Measurements from ENCODE around the gene PJA2. TPM values are rescaled to one million over a fixed set of nuclear protein-coding genes. Genes with fewer than 3 reads are reported as not detected.
"Not testable (repeated sequence)": the region's sequence is repeated elsewhere in the genome, so short reads cannot be mapped to it uniquely, and the experiment has no call there.

PJA2 gene
- polyA plus RNA-seq (2014; cell fraction: cytosol; rRNA removed), result 54.5 and 59.4 TPM in 2 replicates
- 28.0 and 28.3 TPM in 2 replicates for polyA plus RNA-seq (2014; cell fraction: nucleus; rRNA removed)

GRCh38 chr5:109409844-109410388 is at the start of gene PJA2:
Gene PJA2, minus strand, starts transcription at chr5:109409974. Its CDS starts 26,541 bp downstream, at chr5:109383433.
- peak; percentile 100 for DNase-seq (ENCODE audit: low spot score)

DNA sequence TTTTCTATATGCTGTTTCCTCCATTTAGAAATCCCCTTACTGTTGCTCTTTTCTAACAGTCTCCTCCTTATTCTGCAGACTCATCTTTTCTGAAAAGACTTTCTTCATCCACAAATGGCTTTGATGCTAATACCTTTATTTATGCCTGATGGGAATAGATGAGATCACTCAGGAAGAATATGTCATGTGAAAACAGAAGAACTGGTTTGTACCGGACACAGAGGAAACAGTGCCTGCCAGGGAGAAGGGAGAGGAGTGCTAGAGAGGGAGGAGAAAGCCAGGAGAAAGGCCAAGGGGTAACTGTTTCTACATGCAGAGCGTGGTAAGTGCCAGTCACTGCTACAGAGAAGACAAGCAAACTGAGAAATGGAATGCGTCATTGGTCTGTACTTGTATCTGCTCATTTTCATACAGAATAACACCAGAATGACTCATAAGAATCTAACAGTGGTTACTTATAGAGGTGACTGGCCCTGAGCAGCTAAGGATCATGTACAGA is 45.9 kb upstream of the PJA2 start:
- DNase-seq (ENCODE audit: low spot score), result no peak

DNA sequence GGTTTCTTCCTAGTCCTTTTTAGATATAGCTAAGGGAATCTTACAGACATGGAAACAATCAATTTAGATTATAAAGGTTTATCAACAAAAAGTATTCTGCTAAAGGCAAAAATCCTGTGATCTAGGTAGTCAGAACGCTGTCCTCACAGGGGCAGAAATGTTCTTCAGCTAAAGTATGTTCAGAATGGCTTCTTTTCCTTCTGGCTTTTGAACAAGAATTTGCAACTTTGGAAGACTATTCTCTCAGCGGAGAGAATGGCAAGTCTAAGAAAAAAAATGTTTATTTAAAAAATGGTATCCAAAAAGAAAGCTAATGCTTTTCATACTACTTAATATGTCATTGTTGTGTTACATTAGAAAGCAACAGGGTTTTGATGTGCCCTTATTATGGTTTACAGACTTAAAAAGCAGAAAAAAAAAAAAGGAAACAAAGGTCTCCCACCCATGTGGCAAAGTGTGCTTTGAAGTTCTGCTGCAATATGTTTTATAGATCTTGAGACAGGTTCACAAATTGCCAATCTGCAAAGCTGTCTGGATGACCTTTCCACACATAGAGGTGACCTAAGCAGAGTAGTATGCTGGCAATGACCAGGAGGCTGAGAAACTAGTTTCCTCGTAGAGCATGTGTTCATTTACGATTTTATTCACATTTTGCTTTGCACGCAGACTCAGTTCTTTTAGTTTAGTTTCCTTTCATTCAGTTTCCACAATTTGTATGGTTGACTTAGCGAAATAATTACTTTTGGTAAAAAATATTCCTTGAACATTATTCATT is 45.1 kb upstream of the PJA2 start:
- no peak for DNase-seq (ENCODE audit: low spot score)

DNA sequence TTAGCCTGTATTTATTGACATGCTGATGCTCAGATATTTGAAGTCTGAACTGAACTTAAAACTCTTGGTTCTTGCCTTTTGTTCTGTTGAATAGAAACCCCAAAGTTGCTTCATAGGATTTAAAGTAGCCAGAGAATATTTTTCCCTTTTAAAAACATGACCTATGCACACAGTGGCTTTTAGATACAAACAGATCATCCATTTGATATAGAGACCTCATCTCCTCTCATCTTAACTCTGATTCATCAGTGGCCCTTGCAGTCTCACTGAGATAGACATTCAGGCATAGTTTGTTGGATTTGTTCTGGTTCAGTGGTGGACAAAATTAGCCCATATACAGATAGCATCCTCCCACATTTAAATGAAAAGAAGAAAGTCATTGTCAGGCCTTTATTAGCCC is 43.5 kb upstream of the PJA2 start:
- DNase-seq (ENCODE audit: low spot score), result no peak

DNA sequence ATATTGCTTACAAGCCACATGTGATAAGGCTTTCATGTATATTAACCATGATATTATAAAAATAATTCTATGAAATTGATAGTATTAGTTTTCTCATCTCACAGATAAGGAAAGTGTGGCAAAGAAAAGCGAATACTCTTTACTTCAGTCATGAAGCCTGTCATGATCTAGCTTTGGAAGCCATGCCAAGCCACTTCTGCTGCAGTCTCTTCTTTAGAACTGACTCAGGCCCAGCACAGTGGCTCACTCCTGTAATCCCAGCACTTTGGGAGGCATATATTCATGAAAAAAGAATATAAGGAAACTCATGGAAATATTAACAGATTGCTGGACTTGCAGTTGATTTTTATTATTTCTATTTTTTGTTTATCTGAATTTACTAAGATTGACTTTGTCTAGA is 42.9 kb upstream of the PJA2 start:
- no peak for DNase-seq (ENCODE audit: low spot score)

DNA sequence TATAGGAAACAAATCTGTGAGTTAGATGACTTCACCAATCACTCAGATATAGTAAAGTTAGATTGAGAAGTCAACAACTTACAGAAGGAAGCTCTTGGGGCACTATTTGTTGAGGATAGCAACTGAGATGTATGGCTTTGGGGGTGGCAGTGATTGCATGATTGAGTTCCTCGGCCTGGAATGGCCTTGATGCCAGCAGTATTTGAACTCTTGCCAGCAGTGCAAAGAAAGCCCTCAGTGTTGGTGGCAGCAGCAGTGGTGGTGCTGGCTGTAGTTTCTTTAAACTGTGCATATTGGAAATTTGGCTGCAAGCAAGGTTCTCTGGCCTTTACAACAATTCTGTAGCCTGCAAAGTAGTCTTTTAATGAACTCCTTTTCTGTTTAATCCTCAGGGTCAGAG is 41.4 kb upstream of the PJA2 start:
- DNase-seq (ENCODE audit: low spot score), result no peak

DNA sequence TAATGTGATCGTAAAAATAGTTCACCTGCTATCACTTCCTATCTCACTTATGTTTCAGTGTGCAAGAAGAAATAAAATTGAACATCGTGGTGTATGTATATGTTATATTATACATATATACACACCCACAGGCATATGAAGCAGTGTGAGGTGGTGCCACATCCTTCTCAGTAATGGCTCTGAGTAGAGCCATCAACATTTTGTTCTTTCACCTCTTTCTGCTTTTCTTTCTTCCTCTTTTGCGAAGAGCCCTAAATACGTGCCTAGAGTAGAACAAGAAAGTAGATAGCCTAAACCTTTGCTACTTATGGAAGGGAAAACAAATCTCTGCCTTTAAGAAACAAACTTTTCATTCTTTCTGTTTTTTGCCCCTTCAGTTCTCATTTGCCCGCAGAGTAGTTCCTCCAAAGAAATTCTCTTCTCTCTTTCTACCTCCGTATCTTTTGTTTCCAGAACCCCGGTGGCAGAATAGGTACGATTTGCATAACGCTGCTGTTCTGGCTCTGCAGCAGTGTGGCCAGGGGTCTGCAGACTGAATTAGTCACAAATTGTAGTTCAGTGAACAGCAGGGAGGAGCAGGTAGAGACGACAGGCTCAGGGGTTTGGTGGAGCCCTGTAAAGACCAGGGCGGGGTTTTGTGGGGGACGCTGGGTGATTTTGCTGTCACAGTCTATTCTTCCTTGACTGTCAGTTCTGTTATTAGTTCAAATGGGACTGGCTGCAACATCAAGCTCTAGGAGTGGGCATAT is 40.5 kb upstream of the PJA2 start:
- DNase-seq (ENCODE audit: low spot score), result no peak

GRCh38 chr5:109448838-109449237 is 39.1 kb upstream of the PJA2 start:
- DNase-seq (ENCODE audit: low spot score), result no peak

DNA sequence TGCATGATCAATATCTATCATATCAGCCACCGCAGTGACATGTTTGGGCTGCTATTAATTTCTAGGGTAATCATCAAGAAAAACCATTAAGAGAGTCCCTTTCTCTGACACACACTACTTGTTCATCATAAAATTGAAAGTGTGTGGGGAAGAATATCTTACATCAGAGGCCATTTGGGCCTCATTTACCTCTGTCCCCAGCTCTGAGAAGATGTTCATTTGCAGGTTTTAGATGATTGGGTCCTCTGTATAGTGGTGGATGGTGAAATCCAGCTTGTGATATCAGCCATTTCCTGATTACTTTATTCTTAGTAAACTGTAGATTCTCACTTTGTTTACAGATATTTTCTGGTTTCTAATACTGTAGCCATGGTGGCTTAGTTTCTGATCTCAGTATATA is 29.8 kb upstream of the PJA2 start:
- DNase-seq (ENCODE audit: low spot score), result no peak

DNA sequence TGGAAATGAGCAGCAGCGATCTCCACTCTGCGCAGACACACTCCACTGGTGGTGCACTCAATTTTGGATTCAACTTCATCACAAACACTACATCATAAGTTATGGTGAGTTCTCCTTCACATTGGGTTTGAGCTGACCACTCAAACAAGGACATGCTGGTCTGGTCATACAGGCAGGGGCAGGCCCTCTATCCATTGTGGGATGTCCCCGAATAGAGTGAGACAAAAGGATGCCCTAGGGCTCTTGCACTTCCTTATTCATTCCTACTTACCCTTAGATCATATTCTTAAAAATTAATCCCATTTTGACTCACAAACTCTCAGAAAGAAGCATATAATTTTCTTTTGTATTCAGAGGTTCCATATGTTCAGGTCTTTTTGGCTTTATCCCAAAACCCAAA is 16.3 kb upstream of the PJA2 start:
- no peak for DNase-seq (ENCODE audit: low spot score)

- DNase-seq (ENCODE audit: low spot score), result not testable (repeated sequence)
These were observed 15.7 kb upstream of the PJA2 start for GRCh38 chr5:109425521-109425920.

GRCh38 chr5:109421956-109422355 is 12.2 kb upstream of the PJA2 start:
- DNase-seq (ENCODE audit: low spot score), result no peak

DNA sequence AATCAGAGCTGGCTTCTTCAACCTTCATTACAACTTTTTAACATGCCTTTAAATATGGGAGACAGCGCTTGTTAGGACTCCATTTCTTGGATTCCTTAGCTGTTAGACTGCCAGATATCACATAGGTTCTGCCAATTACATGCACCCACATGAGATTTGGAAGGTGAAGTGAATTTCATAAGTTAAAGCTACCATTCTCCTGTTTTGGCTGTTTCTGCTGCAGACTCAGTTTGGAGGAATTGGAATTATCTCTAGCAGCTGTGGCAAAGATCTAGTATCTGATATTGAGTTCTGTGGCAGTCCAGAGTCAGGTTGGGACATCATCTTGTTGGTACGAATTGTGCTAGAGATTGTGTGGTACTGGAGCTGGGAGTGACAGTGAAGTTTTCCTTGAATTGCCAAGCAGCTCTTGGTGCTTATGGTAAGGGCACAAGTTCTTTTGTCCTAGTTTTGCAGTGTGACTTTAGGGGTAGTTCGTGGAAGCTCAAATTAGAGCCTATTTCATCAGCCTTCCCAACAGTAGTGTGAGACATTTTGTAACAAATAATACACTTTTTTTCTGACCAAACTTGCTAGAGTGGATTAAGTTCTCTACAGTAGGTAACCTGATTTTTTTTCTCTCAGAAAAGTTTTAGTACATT is 9.1 kb upstream of the PJA2 start:
- no peak for DNase-seq (ENCODE audit: low spot score)

GRCh38 chr5:109416882-109417281 is 7.1 kb upstream of the PJA2 start:
- no peak for DNase-seq (ENCODE audit: low spot score)

- not testable (repeated sequence) for DNase-seq (ENCODE audit: low spot score)
These were observed 4.2 kb upstream of the PJA2 start for GRCh38 chr5:109413921-109414461.

GRCh38 chr5:109413458-109413857 is 3.7 kb upstream of the PJA2 start:
- no peak for DNase-seq (ENCODE audit: low spot score)

- no peak for DNase-seq (ENCODE audit: low spot score)
These were observed 3.2 kb upstream of the PJA2 start for GRCh38 chr5:109412981-109413402.

DNA sequence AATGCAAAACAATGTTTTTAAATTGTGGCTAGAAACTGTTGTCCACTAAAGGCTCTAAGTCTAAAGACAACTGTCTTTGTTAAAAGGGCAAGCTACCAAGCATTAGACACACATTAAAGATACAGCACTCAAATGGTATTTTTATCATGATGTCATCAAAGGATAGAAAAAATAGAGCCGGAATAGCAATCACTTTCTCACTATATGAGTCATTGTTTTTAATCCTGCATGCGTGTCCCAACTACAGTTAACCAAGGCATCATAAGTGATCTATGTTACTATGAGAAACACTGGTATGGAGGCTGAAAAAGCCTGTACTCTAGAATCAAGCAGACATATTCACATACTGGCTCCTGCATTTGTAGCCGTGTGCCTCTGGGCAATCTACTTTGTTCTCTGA is 1.9 kb upstream of the PJA2 start:
- DNase-seq (ENCODE audit: low spot score), result no peak

GRCh38 chr5:109411149-109411514 is 1.4 kb upstream of the PJA2 start:
- DNase-seq (ENCODE audit: low spot score), result no peak

- peak; percentile 92 for DNase-seq (ENCODE audit: low spot score)
These were observed 795 bp upstream of the PJA2 start for GRCh38 chr5:109410389-109411148.

Measured in SK-N-DZ (cell line).